SK-N-SH treated with all-trans-retinoic acid at 6 μM for 48 hours (cell line): ENCODE results near the gene SGTB.

Experiments used
- ATAC-seq: fragments of 200-7000 bp; cut with Tn5 transposase; 3 replicates; pipeline ENCODE4 v1.9.1; 2020; ENCODE audit warnings: mild to moderate bottlenecking, moderate library complexity
- BACH2 ChIP-seq: fragments of 250-450 bp; sonication (Bioruptor Pico); IDR thresholded peaks from 2 replicates; pipeline ENCODE4 v1.9.0; 2021; ENCODE audit warnings: mild to moderate bottlenecking, borderline replicate concordance
- CREB5 ChIP-seq: fragments of 250-450 bp; sonication (Bioruptor Pico); IDR thresholded peaks from 2 replicates; pipeline ENCODE4 v1.5.1; 2020; ENCODE audit warnings: low read depth, mild to moderate bottlenecking, moderate library complexity
- CSRNP3 ChIP-seq: fragments of 250-450 bp; sonication (Bioruptor Pico); IDR thresholded peaks from 2 replicates; pipeline ENCODE4 v1.5.1; 2021; ENCODE audit warnings: mild to moderate bottlenecking, moderate library complexity
- ESRRG ChIP-seq: fragments of 250-450 bp; sonication (Bioruptor Pico); IDR thresholded peaks from 2 replicates; pipeline ENCODE4 v1.6.1; 2021; ENCODE audit warnings: mild to moderate bottlenecking
- GLIS3 ChIP-seq: fragments of 250-450 bp; sonication (Bioruptor Pico); IDR thresholded peaks from 2 replicates; pipeline ENCODE4 v1.5.0; 2020; ENCODE audit warnings: mild to moderate bottlenecking, moderate library complexity
- ISL1 ChIP-seq: fragments of 250-450 bp; sonication (Bioruptor Pico); IDR thresholded peaks from 2 replicates; pipeline ENCODE4 v2.1.2; 2022; ENCODE audit warnings: mild to moderate bottlenecking, moderate library complexity
- OSR1 ChIP-seq: fragments of 250-450 bp; sonication (Bioruptor Pico); IDR thresholded peaks from 2 replicates; pipeline ENCODE4 v1.8.0; 2022; ENCODE audit warnings: moderate library complexity, mild to moderate bottlenecking, inconsistent platforms
- PATZ1 ChIP-seq: fragments of 250-450 bp; sonication (Bioruptor Pico); IDR thresholded peaks from 2 replicates; pipeline ENCODE4 v1.8.0; 2020; ENCODE audit warnings: mild to moderate bottlenecking, moderate library complexity, borderline replicate concordance
- PPARA ChIP-seq: fragments of 250-450 bp; sonication (Bioruptor Pico); IDR thresholded peaks from 2 replicates; pipeline ENCODE4 v1.5.0; 2020; ENCODE audit warnings: mild to moderate bottlenecking, borderline replicate concordance
- RARB ChIP-seq: fragments of 250-450 bp; sonication (Bioruptor Pico); IDR thresholded peaks from 2 replicates; pipeline ENCODE4 v1.8.0; 2021; ENCODE audit warnings: mild to moderate bottlenecking, moderate library complexity
- SNAI2 ChIP-seq: fragments of 250-450 bp; sonication (Bioruptor Pico); IDR thresholded peaks from 2 replicates; pipeline ENCODE4 v1.5.0; 2020; ENCODE audit warnings: mild to moderate bottlenecking, moderate library complexity
- TCF4 ChIP-seq: fragments of 250-450 bp; sonication (Bioruptor Pico); IDR thresholded peaks from 2 replicates; pipeline ENCODE4 v1.8.0; 2021; ENCODE audit warnings: mild to moderate bottlenecking, moderate library complexity, borderline replicate concordance
- TOX ChIP-seq: fragments of 250-450 bp; sonication (Bioruptor Pico); IDR thresholded peaks from 2 replicates; pipeline ENCODE4 v1.8.0; 2021; ENCODE audit warnings: mild to moderate bottlenecking, moderate library complexity, borderline replicate concordance
- TSHZ2 ChIP-seq: fragments of 250-450 bp; sonication (Bioruptor Pico); IDR thresholded peaks from 2 replicates; pipeline ENCODE4 v1.5.0; 2020; ENCODE audit warnings: mild to moderate bottlenecking, moderate library complexity
- ZC3H10 ChIP-seq: fragments of 250-450 bp; sonication (Bioruptor Pico); IDR thresholded peaks from 2 replicates; pipeline ENCODE4 v1.5.1; 2021; ENCODE audit warnings: mild to moderate bottlenecking, moderate library complexity
- ZFP3 ChIP-seq: fragments of 250-450 bp; sonication (Bioruptor Pico); IDR thresholded peaks from 2 replicates; pipeline ENCODE4 v1.5.0; 2020; ENCODE audit warnings: mild to moderate bottlenecking, moderate library complexity
- ZFP30 ChIP-seq: fragments of 450-650 bp; formaldehyde crosslinking; IDR thresholded peaks from 2 replicates; pipeline ENCODE4 v1.5.0; 2022; ENCODE audit warnings: mild to moderate bottlenecking, moderate library complexity
- ZNF565 ChIP-seq: fragments of 450-650 bp; formaldehyde crosslinking; conservative IDR thresholded peaks from 2 replicates; pipeline ENCODE4 v1.5.0; 2020; ENCODE audit warnings: low read depth, mild to moderate bottlenecking, moderate library complexity
- ZNF70 ChIP-seq: fragments of 450-650 bp; formaldehyde crosslinking; IDR thresholded peaks from 2 replicates; pipeline ENCODE4 v1.5.0; 2020; ENCODE audit warnings: mild to moderate bottlenecking, moderate library complexity
- ZNF8 ChIP-seq: fragments of 450-650 bp; formaldehyde crosslinking; IDR thresholded peaks from 2 replicates; pipeline ENCODE4 v1.5.0; 2020; ENCODE audit warnings: mild to moderate bottlenecking, moderate library complexity

The SGTB gene

GRCh38 chr5:65771266-65771665 lies 49.4 kb upstream of the SGTB start:
- no peak for ATAC-seq
- no peak for TF ChIP-seq TSHZ2 (CRISPR knock-in tag)
- no peak for TF ChIP-seq PPARA
- no peak for TF ChIP-seq TOX
- TF ChIP-seq CSRNP3: no peak
- no peak for TF ChIP-seq SNAI2 (CRISPR knock-in tag)
- TF ChIP-seq ZNF70 (CRISPR knock-in tag): no peak
- TF ChIP-seq ZFP30 (CRISPR knock-in tag): no peak
- no peak for TF ChIP-seq ZC3H10 (CRISPR knock-in tag)
- TF ChIP-seq TCF4 (CRISPR knock-in tag): no peak
- TF ChIP-seq ZNF8 (CRISPR knock-in tag): no peak
- TF ChIP-seq ZFP3 (CRISPR knock-in tag): no peak
- no peak for TF ChIP-seq ZNF565 (CRISPR knock-in tag)
- TF ChIP-seq CREB5: no peak
- no peak for TF ChIP-seq PATZ1
- TF ChIP-seq GLIS3: no peak
- TF ChIP-seq OSR1 (CRISPR knock-in tag): no peak

GRCh38 chr5:65769539-65769938 lies 47.6 kb upstream of the SGTB start:
- TF ChIP-seq GLIS3 (no peak), TSHZ2 (CRISPR knock-in tag) (no peak), ISL1 (peak; percentile 45; the same call in 1 of the 2 replicates), BACH2 (CRISPR knock-in tag) (no peak), CSRNP3 (no peak), ESRRG (CRISPR knock-in tag) (no peak)
- peak; percentile 97 for ATAC-seq

- no peak for ATAC-seq
- no peak for TF ChIP-seq RARB (CRISPR knock-in tag)
- TF ChIP-seq GLIS3: no peak
- no peak for TF ChIP-seq TSHZ2 (CRISPR knock-in tag)
- TF ChIP-seq ISL1: no peak
- TF ChIP-seq PATZ1: no peak
- TF ChIP-seq BACH2 (CRISPR knock-in tag): no peak
- no peak for TF ChIP-seq ESRRG (CRISPR knock-in tag)
Observed at GRCh38 chr5:65768723-65769346, 46.9 kb upstream of the SGTB start.
